CD4-positive, alpha-beta T cell treated with Interleukin-15 for 4 hours (primary cell): ENCODE results near the gene FRS2.

Experiments used
- DNase-seq: peaks from one replicate; pipeline ENCODE4 v3.0.0-alpha.2; 2020; ENCODE audit warnings: low spot score

Gene FRS2

GRCh38 chr12:69527506-69528272 lies 57.5 kb downstream of the FRS2 start:
- DNase-seq = no peak

GRCh38 chr12:69529021-69529420 lies 58.8 kb downstream of the FRS2 start:
- no peak for DNase-seq

DNA sequence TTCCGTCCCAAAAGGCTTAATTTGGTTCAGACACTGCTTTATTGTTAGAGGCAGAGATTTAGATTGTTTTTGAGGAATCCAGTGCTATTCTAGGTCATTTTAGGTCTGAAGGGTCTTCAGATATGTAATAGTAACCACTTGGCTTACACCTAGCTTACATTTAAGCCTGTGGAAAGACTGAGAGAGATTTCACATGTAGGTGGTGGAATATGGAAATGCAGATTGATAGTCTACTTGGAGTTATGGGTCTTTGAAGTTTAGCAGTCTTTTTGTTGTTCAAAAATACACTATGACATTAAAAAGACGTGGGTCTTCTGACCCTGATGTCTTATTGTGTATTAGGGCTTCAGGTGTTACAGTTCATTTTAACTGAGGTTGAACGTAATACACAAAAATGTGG lies 63.7 kb downstream of the FRS2 start:
- DNase-seq = no peak

DNA sequence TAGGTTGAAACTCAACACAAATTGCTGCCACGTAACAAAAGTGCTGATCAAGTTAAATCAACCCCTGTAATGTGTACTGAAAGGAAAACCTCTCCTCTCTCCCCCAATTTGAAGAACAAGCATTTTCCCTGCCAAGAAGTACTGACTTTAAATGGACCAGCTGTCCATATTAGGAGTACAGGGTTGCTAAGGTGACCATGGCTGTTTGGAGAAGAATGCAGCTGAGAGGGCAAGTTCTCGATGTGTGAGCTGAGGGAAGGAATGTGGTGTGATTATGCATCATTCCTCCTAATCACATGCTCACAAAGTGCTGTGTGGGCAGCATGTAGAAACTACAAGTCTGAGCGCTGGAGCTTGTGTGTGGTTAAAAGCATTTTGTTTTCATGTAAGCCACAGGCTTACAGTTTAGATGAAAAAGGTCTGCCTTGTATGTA lies 64.2 kb downstream of the FRS2 start:
- DNase-seq = peak; percentile 11

GRCh38 chr12:69540987-69541386 lies 70.8 kb downstream of the FRS2 start:
- no peak for DNase-seq

GRCh38 chr12:69544087-69544486 lies 73.9 kb downstream of the FRS2 start:
- DNase-seq = no peak

GRCh38 chr12:69545081-69545480 lies 74.9 kb downstream of the FRS2 start:
- DNase-seq = no peak

GRCh38 chr12:69546693-69547438 lies 76.7 kb downstream of the FRS2 start:
- DNase-seq = no peak

DNA sequence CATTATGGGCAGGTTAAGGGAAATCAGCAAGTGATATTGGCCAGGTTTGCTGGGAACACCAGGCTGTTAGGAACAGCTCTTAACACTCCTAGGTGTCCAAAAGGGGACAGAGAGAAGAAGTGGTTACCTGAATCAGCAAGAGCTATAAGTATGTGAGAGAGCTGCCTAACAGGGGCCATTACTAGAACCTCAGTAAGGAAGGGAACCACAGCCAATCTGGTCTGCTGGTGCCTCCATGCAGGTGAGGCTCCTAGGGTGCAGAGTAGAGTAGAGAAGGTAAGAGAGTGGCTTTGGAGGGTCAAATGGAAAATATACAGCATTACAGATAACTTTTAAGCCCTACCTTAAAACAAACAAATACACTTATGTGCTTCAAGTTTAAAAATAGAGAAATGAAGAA lies 78.5 kb downstream of the FRS2 start:
- DNase-seq = no peak

DNA sequence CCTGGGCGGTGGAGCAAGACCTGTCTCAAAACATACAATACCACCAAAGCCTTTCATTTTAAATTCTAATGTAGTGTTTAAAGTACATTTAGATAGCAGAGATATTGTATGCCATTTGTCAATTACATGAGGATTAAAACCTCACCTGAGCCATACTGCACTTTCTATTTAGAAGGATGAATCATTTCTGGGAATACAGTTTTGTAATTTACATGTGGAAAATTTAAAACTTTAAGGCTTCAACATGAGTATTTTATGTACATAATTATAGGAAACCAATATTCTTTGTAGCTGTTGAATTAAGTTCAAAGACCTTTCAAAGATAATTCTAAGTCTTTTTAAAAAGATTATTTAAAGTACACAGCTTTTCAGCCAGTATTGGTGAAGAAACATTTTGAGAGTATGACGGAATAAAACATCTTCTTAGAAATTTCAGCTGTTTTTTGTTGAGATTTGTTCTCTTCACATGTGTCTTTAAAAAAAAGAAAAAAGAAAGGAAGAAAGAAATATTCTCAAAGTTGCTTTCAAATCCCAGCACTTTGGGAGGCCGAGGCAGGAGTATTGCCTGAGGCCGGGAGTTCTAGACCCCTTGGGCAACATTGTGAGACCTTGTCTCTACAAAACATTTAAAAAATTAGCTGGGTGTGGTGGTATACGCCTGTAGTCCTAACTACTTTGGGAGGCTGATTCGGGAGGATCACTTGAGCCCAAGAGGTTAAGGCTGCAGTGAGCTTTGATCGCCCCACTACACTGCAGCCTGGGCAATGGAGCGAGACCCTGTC lies 80.6 kb downstream of the FRS2 start:
- no peak for DNase-seq

GRCh38 chr12:69553628-69554248 lies 83.5 kb downstream of the FRS2 start:
- no peak for DNase-seq

GRCh38 chr12:69555461-69555860 lies 85.3 kb downstream of the FRS2 start:
- no peak for DNase-seq

- no peak for DNase-seq
These were observed 86.2 kb downstream of the FRS2 start for GRCh38 chr12:69556383-69556782.

- DNase-seq = no peak
These were observed 93.1 kb downstream of the FRS2 start for GRCh38 chr12:69563166-69563762.

DNA sequence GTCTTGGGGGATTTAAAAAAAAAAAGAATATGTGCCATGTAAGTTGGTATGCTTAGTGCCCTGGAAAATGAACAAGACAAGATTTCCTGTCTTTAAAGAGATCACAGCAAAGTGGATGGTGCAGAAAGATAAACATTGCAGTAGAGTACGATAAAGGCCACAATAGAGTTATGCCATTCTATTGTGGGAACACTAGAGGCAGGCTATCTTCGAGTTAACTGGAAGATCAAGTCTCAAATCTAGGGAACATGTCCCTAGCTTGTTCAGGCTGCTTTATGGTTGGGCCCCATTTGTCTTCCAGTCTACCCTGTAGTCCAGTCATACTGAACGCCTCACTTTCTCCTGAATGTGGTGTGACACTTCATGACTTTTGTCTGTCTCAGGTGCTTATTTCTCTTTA lies 96.4 kb downstream of the FRS2 start:
- no peak for DNase-seq

- no peak for DNase-seq
These were observed 99.0 kb downstream of the FRS2 start for GRCh38 chr12:69569236-69569635.

DNA sequence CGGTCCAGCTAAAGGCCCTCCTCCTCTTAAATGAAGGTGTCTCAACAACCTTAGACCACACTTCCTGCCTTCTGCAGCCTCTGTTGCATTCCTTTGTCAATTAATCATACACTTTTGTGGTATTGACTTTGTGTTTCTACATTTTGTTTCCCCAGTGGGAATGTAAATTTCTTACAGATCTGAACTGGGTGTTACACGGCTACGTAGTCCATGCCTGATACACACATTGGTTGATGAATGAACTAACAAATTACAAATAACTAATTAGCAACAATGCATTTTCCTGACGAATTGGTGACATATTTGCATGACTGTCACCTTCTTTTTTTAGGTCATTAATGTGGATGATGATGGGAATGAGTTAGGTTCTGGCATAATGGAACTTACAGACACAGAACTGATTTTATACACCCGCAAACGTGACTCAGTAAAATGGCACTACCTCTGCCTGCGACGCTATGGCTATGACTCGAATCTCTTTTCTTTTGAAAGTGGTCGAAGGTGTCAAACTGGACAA lies 99.9 kb downstream of the FRS2 start:
- no peak for DNase-seq

GRCh38 chr12:69570545-69571399 lies 100.6 kb downstream of the FRS2 start:
- DNase-seq = peak; percentile 74

DNA sequence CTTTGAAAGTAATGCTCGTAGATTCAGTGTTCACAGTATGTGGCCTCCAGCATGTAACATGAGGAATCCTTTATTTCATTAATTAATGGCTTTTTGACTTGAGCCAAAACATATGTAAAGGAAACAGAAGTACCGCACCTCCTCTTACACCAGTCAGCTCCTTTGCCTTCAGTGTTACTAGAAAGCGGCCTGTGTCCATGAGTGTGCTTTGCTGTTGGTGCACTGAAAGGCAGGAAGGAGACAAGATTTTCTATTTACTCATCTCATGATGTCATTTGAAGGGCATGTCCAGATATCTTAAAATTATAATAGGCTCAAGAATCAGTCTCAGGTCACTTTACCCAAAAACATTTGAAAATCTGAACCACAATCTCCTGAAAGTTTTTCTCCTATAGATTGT lies 105.2 kb downstream of the FRS2 start:
- no peak for DNase-seq

DNA sequence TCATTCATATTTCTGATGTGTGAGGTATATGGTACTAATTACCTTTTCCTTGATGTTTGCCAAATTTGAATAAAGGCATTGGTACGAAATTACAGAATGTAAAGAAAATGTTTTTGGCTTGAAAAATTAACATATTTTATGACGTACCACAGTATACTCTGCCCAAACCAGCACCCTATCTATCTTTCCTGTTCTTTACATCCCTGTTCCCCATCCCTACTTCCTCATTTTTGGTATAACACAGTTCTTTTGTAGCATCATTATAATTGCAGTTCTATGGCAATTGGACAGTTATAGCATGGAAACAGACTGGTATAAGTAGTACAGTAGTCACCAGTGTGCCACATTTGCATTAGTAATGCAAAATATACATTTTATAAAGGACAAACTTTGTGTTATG lies 108.1 kb downstream of the FRS2 start:
- no peak for DNase-seq

DNA sequence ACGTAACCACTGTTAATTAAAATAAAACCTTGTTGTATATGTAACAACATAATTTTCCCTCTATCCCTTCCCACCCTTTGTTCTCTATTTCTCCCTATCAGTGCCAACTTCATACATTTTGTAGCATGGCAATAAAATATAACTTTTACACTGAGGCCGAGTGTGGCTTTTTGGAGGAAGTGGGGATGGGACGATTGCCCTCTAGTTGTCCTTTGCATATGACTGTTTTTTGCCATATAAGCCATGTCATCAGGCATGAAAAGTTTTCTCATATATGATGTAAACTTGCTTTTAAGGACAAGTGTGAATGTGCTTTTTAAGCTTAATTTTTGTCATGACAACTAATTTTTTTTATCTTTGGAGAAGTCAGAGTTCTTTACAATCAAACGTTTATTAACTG lies 108.8 kb downstream of the FRS2 start:
- DNase-seq = no peak
